Activated naive CD4-positive, alpha-beta T cell treated with anti-CD3 and anti-CD28 coated beads, Interleukin-2, amount 50 U/mL, for 72 hours (primary cell): ENCODE results near the gene CITED1. TPM values are rescaled to one million over a fixed set of nuclear protein-coding genes. Genes with fewer than 3 reads are reported as not detected.

ENCODE experiments used
- ATAC-seq, 2 donors: fragments of 150-1000 bp; cut with Tn5 transposase; 2 replicates each; pipeline ENCODE4 v1.10.0; 2021; ENCODE audit warnings: mild to moderate bottlenecking in 2 of 2, moderate library complexity in 2 of 2
- DNase-seq, 2 donors: peaks; one replicate each; pipeline ENCODE4 v3.0.0; 2021 to 2022; ENCODE audit warnings: low spot score in 2 of 2
- H3K27ac Mint-ChIP-seq, 2 donors: one replicate each; pipeline ENCODE4 v1.8.0; 2022; ENCODE audit warnings: mild to moderate bottlenecking in 2 of 2, mixed read lengths in 2 of 2
- H3K36me3 Mint-ChIP-seq, 2 donors: one replicate each; pipeline ENCODE4 v1.8.0; 2022; ENCODE audit warnings: mixed read lengths in 2 of 2
- H3K9me3 Mint-ChIP-seq, 2 donors: one replicate each; pipeline ENCODE4 v1.8.0; 2022; ENCODE audit warnings: mixed read lengths in 2 of 2
- total RNA-seq, 2 donors: library from RNA; stranded (reverse); gene quantifications; one replicate each; pipeline ENCODE4 v1.2.3, GENCODE V29; 2022

Gene CITED1
- total RNA-seq, 2 donors from 2014 or later, result 0.43 TPM; not detected in 1

DNA sequence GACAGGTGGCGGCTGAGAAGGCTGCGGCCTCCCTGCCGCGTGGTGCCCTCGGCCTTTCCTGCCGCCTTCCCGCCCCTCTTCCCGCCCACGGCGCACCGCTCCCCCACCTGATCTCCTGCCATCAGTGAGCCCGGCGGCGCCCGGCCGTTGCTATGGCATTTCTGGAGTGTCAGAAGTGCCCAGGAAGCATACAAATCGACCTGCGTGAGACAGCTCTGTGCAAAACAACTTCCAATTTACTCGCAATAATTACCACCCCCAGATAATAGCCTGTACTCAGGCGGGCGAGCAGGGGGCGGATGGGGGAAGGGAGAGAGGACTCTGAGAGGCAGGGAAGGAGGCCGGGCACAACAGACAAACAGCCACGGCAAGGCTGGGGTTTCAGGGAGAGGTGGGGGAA lies 50.3 kb downstream of the CITED1 start:
- no peak for ATAC-seq
- DNase-seq, result no peak

DNA sequence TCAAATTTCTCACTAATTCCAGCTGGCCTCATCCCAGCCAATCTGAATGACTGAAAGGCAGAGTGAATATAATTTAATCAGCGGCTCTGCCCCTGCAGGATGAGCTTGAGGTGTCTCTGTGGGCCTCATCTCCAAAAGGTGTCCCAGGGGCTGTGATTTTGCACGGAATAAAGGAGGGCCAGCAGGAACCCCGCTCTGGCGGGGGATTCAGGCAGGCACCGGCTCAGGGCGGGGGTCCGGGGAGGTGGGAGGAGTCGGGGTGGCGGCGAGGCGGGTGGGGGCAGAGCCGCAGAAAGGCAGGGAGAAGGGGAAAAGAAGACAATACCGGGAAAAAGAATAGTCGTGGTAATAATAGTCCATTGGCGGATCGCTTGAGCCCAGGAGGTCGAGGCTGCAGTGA lies 50.9 kb downstream of the CITED1 start:
- Mint-ChIP-seq H3K36me3 (no peaks in the 10 kb centered on the region), H3K9me3 (no peaks in the 10 kb centered on the region), H3K27ac (no peak overlapping the region)
- ATAC-seq, result no peak
- no peak for DNase-seq

More for the DNA sequence above, 50.3 kb downstream of the CITED1 start:
- H3K9me3 Mint-ChIP-seq, result no peaks in the 10 kb centered on the region
- no peaks in the 10 kb centered on the region for H3K36me3 Mint-ChIP-seq
- H3K27ac Mint-ChIP-seq, result no peak overlapping the region

DNA sequence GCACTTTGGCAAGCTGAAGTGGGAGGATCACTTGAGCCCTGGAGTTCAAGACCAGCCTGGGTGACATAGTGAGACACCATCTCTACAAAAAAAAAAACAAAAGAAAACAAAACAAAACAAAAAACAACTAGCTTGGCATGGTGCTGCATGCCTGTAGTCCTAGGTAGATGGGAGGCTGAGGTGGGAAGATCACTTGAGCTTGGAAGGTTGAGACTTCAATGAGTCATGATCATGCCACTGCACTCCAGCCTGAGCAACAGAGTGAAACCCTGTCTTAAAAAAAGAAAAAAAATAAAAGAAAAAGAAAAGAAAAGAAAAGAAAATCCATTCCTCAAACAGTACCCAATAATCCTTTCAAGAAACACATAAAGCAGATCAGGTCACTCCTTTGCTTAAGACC lies 52.0 kb downstream of the CITED1 start:
- no peak for DNase-seq
- Mint-ChIP-seq H3K9me3 (no peaks in the 10 kb centered on the region), H3K36me3 (no peaks in the 10 kb centered on the region), H3K27ac (no peak overlapping the region)
- no peak for ATAC-seq

Other genes starting within 250 kb of the CITED1 start
- under 1 TPM; 0.11 to 0.12 TPM for gene RTL5, start 174.0 kb downstream of the CITED1 start, total RNA-seq
- gene PIN4, start 124.2 kb downstream of the CITED1 start, total RNA-seq, result 1 to 10 TPM; 3.1 to 4.9 TPM
- gene ERCC6L, start 66.9 kb downstream of the CITED1 start, total RNA-seq, result 10 to 100 TPM; 12.6 to 21.8 TPM
- 1,000 to 10,000 TPM; 1,263 to 1,366 TPM for gene RPS4X, start 28.7 kb downstream of the CITED1 start, total RNA-seq